HG02623 (cell line): Measurements from ENCODE around the gene DOCK10.
A peak's percentile ranks its signal among the peaks of the same experiment; 100 is the strongest.

ENCODE experiments used
- ATAC-seq: cut with Tn5 transposase; IDR thresholded peaks from one replicate; pipeline ENCODE4 v1.9.1; 2021; ENCODE audit warnings: moderate library complexity; ENCODE audit not compliant: unreplicated experiment

Gene DOCK10

DNA sequence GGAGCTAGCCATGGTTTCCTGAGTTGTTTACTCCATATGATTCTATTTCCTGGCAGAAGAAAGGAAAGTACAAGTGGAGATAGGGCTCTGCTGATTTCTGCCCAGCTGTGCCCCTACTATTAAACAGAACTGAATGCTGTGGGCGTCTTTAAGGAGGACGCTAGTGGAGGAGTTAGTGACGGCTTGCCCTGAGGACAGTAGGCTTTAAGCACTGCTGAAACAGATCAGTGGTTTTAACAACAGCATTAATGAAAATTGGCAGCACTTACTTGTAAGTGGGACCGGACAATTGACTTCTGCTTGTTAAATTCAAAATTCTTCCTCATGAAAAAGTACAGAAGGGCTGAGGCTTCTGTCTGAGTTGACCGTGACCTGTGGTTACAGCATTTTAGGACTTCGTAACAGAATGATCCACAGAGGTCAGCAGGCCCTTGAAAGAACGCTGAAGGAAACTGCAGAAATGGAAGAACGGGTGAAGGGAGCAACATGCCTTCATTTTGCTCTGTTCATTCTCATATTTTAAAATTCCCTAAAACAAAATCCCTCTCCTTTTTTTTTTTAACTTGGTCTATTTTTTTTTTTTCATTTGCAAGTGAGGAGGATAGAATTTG lies 245.5 kb downstream of the DOCK10 start:
- no peak for ATAC-seq

DNA sequence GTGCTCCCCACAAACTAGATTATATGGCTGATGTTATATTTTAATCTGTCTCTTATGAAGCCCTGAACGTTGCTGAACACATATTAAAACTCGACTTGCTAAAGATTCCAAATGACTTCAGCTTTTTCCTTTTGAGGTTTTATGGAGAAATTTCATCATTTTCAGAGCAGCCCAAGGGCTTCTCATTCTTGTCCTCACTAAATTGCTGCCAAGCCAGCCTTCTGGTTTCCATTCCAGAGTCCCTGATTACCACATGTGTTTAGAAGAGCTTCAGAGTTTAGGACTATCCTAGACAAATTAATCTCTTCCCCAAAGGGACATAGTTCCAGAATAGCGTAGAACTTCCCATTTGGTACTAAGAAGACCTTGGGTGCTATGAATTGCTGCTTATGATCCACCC lies 248.3 kb downstream of the DOCK10 start:
- ATAC-seq: no peak

- no peak for ATAC-seq
These were observed 255.4 kb downstream of the DOCK10 start for GRCh38 chr2:224786848-224787247.

DNA sequence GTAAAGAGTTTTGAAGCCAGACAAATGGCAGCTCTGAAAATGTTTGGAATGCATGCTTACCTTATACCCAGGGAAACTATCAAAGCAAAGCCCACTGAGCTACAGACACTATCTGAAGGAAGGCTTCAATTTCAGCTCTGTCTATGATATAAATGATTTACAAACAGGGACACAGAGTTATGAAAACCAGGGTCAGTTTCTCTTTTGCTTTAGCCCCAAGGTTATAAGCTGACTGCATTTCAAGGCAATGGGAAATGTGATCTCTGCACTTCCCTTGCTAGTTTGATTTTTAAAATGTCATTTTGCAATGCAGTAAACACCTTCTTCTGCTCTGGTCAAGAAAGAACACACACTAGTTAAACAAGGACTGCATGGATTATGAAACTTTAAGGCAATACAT lies 260.9 kb downstream of the DOCK10 start:
- no peak for ATAC-seq

DNA sequence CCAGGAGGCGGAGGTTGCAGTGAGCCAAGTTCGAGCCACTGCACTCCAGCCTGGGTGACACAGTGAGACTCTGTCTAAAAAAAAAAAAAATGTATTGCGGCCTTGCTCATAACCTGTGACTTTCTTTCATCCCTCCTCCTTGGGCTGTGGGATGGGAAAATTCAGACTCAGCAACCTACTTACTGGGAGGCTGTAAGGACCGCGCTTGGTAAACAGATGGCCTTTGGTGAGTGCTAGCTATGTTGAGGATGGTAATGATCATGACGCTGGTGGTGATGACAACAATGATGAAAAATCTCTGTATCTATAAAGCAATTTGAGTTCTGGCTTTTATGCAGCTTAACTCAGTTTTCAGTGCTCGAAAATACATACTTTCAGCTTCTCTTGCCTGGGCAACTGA lies 261.4 kb downstream of the DOCK10 start:
- no peak for ATAC-seq

- no peak for ATAC-seq
These were observed 262.2 kb downstream of the DOCK10 start for GRCh38 chr2:224780106-224780505.

DNA sequence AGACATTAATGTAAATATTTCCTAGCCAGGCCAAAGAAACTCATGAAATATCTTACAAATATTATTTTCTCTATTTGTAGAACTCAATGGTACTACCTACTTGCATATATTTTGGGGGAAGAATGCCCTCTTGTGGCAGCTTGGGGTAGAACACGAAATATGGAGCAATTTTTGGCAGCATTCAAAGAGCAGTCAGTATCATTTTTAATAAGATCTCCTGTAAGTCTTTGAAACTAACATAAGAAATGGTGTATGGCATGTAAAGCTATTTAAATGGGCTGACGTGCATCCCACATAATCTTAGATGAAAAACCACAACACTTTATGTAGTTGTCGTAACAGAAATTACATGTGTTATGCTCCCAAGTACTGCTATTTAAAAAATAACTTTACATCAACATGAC lies 263.8 kb downstream of the DOCK10 start:
- ATAC-seq: peak; percentile 71

GRCh38 chr2:224777559-224777930 lies 264.7 kb downstream of the DOCK10 start:
- no peak for ATAC-seq

- no peak for ATAC-seq
These were observed 265.3 kb downstream of the DOCK10 start for GRCh38 chr2:224776795-224777558.

DNA sequence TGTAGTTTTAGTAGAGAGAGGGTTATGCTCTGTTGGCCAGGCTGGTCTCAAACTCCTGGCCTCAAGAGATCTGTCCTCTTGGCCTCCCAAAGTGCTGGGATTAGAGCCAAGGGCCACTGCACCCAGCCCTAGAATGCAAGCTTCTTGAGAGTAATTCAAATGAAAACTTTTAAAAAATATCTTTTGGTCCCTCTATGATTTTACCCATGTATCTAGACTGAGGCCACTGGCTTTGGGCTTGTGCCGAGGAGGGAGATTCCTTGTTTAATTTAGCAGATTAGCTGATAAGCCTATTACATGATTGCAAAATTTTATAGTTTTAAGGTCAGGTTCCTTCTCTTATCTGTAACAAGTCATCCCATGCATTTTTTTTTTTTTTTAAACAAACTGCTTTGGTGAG lies 266.6 kb downstream of the DOCK10 start:
- no peak for ATAC-seq

GRCh38 chr2:224774735-224775134 lies 267.5 kb downstream of the DOCK10 start:
- no peak for ATAC-seq

GRCh38 chr2:224772494-224772893 lies 269.8 kb downstream of the DOCK10 start:
- no peak for ATAC-seq

DNA sequence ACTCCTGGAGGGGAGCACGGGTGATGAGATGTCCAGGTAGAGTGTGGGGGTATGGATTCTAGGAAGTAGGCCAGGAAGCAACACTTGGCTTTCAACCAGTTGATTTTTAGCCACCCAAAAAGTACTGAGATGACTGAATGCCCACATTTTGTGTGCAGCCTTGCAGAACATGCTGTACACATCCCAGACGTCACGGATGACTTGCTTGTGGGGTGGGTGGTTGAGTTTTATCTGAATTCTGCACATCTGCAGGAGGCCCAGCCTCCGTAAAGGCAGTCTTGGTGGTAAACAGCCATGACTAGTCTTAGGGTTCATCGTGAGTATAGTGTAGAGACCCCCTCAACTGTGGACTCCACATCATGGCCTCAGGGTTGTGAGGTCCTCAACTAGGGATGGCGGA lies 272.8 kb downstream of the DOCK10 start:
- ATAC-seq: no peak

GRCh38 chr2:224764565-224765236 lies 277.6 kb downstream of the DOCK10 start:
- peak; percentile 76 for ATAC-seq

GRCh38 chr2:224757934-224758548 lies 284.2 kb downstream of the DOCK10 start:
- no peak for ATAC-seq

DNA sequence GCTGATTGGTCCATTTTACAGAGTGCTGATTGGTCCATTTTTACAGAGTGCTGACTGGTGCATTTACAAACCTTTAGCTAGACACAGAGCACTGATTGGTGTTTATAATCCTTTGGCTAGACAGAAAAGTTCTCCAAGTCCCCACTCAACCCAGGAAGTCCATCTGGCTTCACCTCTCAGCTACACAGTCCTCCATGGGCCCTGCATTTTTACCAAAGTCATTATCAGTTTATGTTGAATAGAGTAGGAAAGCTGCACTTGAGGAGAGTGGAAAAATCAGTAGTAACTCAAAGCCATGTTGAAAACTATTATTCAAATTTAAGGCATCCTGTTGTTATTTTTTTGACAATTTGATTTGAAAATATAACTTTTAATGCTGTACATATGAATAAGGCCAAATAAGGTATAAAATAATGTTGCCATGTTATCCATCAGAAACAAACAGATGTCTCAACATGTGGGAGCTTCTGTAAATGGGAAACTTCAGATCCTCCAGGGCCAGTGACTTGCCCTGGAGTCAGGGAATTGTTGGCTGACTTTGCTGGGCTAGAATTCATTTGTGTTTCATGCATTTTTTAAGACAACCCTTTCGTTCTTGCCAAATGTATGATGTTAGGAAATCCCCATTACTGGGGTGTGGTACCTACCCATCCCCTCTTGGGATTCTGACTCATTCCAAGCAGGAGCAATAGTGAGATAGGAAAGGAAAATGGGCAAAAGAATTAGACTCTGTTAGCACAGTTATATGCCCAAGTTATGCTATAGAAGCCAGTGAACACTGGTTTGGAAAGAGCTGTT lies 288.3 kb downstream of the DOCK10 start:
- ATAC-seq: no peak

DNA sequence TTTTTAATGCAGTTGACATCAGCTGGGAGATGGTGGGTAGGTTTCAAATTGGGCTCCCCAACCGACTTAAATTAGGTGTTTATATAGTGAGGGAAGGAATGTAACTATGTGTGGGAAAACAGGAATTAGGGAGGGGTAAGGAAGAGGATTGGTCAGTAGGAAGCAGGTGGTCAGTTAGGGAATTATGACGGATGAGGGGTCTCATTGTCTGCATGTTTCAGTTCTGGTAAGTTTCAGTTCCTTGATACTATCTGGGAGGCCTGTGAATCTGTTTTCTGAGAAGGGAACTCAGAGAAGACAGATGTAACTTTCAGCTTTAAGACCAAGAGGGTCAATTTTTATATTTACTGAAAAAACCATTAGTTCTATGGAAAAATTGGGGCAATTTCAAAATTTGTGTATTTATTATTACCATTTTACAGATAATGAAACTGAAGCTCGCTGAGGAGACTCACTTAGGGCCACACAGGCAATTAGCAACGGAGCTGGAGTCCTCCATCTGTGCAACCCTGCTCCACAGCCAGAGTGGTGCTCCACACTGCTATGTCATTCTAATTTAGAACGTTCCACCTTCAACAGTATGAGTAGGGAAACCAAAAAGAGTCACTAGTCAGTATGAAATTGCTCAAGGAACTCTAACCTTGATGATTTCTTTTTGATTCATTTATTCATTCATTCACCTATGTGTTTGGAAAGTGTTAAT lies 290.1 kb downstream of the DOCK10 start:
- ATAC-seq: peak; percentile 54

GRCh38 chr2:224749136-224749535 lies 293.1 kb downstream of the DOCK10 start:
- ATAC-seq: no peak

DNA sequence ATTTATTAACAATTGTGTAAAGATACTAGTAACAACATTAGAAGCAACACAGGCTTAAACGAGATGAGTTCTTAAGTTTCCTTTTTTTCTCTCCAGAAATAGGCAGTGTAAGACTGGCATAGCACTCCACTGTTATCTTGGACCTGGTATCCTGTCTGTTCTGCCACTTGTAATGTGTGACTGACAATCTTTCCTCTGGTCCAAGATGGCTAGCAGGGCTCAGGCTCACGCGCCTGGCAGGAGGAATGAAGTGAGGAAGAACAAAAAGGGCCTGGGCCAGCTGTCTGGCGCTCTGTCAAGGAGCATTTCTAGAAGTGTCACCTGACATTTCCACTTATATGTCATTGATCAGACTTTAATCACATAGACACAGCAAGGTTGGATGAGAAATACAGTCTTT lies 294.5 kb downstream of the DOCK10 start:
- ATAC-seq: no peak

- no peak for ATAC-seq
These were observed 306.0 kb downstream of the DOCK10 start for GRCh38 chr2:224736227-224736626.
